Measurements from ENCODE around the gene ARV1. TPM values are rescaled to one million over a fixed set of nuclear protein-coding genes. Genes with fewer than 3 reads are reported as not detected.
A peak's percentile ranks its signal among the peaks of the same experiment; 100 is the strongest.

Gene ARV1
- total RNA-seq, 4 donors from 2014 or later = 24.1 to 36.4 (median 29.4) TPM

GRCh38 chr1:230975636-230976035 lies 3.3 kb upstream of the ARV1 start:
- no peak for DNase-seq (ENCODE audit: low spot score in 2 of 2)
- H3K27ac ChIP-seq = no peak overlapping the region
- no peaks in the 10 kb centered on the region for H3K9me3 ChIP-seq
- H3K27me3 ChIP-seq = no peaks in the 10 kb centered on the region
- TF ChIP-seq POLR2A (IDR thresholded peaks at IDR 0.05) = no peak
- no peak for TF ChIP-seq POLR2AphosphoS5 (IDR thresholded peaks at IDR 0.05)
- peaks cover 5% of the 10 kb centered on the region for H3K36me3 ChIP-seq
- H3K4me1 ChIP-seq = peaks cover 20% of the 10 kb centered on the region
- 63% methylated on average over 3 of the region's 3 CpGs for WGBS
- H3K4me3 ChIP-seq = no peak overlapping the region

GRCh38 chr1:230976360-230976759 lies 2.5 kb upstream of the ARV1 start:
- DNase-seq (ENCODE audit: low spot score in 2 of 2) = no peak
- Histone ChIP-seq H3K4me1 (peaks cover 20% of the 10 kb centered on the region), H3K9me3 (no peaks in the 10 kb centered on the region), H3K27me3 (no peaks in the 10 kb centered on the region), H3K4me3 (no peak overlapping the region), H3K27ac (no peak overlapping the region), H3K36me3 (peaks cover 5% of the 10 kb centered on the region)
- no peak for TF ChIP-seq POLR2AphosphoS5 (IDR thresholded peaks at IDR 0.05)
- TF ChIP-seq EP300 (IDR thresholded peaks at IDR 0.05) = no peak
- TF ChIP-seq, protein P1, sequence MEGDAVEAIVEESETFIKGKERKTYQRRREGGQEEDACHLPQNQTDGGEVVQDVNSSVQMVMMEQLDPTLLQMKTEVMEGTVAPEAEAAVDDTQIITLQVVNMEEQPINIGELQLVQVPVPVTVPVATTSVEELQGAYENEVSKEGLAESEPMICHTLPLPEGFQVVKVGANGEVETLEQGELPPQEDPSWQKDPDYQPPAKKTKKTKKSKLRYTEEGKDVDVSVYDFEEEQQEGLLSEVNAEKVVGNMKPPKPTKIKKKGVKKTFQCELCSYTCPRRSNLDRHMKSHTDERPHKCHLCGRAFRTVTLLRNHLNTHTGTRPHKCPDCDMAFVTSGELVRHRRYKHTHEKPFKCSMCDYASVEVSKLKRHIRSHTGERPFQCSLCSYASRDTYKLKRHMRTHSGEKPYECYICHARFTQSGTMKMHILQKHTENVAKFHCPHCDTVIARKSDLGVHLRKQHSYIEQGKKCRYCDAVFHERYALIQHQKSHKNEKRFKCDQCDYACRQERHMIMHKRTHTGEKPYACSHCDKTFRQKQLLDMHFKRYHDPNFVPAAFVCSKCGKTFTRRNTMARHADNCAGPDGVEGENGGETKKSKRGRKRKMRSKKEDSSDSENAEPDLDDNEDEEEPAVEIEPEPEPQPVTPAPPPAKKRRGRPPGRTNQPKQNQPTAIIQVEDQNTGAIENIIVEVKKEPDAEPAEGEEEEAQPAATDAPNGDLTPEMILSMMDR (IDR thresholded peaks at IDR 0.05) = no peak
- TF ChIP-seq POLR2A (IDR thresholded peaks at IDR 0.05) = no peak
- 91% methylated on average over 4 of the region's 4 CpGs for WGBS

DNA sequence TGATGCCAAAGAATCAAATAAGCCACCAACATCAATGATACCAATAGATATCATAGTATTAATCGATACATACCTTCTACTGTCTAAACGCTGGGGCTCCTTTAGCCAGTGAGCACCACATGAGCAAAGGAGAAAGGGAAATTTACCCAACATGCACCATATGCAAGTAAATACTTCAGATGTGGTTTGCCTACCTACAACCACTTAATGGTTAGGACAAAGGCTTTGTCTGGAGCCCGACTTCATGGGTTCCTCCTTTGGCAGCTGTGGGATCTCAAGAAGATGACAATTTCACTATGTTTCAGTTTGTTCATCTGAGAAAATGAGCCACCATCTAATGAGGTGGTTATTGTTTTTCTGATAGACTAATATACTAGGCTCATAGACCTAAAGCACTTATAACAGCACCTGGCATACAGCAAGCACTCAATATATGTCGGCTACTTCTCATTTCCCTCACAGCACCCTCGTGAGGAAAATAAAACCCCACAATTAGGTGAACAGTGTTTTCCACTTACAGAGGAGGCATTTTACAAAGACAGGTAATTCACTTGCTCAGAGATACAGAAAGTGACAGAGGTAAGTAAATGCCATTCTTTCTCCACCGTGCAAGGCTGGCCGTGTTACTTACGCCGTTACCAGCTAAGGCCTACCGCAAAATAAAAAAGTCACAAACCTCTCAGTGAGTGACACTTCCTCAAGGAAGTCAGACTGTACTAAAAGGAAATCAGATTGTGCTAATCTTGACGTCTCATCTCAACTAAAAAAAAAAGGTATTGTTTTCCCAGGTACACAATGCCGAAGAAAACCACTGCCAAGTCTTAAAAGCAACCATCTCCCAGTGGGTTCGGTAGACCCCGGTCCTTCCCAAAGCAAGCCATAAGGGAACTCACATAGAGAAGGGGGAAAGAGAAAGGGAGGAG lies 1.8 kb upstream of the ARV1 start:
- Histone ChIP-seq H3K27ac (no peak overlapping the region), H3K4me3 (peak overlapping the region; percentile 68), H3K9me3 (no peaks in the 10 kb centered on the region), H3K4me1 (peaks cover 20% of the 10 kb centered on the region), H3K27me3 (no peaks in the 10 kb centered on the region), H3K36me3 (peaks cover 6% of the 10 kb centered on the region)
- WGBS = 64% methylated on average over 14 of the region's 14 CpGs
- no peak for TF ChIP-seq POLR2A (IDR thresholded peaks at IDR 0.05)
- TF ChIP-seq POLR2AphosphoS5 (IDR thresholded peaks at IDR 0.05) = no peak
- TF ChIP-seq, protein P1 (IDR thresholded peaks at IDR 0.05) = no peak
- no peak for TF ChIP-seq EP300 (IDR thresholded peaks at IDR 0.05)
- DNase-seq (ENCODE audit: low spot score in 2 of 2) = no peak

DNA sequence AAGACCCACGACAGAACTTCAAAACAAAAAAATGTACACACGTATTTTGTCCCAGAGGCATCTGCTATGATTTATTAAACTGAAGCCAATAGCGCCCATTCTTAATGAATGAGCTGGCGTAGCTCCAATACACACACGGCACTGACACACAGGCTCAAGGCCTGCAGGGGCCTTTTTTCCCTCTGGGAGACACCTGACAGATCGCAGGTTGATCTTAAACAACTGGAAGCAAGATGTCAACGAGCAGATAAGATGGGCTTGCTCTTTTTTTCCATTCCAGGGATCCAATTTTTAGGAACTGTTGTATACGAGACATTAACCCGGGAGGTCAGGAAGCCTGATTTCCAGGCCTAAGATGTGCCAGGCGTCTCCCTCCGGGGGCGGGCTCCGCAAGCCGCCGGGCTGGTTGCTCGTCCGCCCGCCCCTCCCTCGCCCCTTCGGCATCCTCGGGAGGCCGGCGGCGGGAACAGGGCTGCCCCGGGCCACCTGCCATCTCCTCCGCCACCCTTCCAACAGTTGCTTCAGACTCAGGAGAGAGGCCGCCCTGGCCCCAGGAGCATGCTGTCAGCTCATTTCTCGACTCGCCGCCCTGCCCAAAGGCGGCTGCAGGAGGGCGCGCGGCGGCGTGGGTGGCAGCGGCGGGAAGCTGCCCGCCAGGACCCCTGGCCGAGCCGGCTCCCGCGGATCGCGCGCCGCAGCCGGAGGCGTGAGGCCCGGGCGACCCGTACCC lies 968 bp upstream of the ARV1 start:
- Histone ChIP-seq H3K36me3 (peaks cover 10% of the 10 kb centered on the region), H3K4me3 (peak overlapping the region; percentile 68), H3K9me3 (no peaks in the 10 kb centered on the region), H3K27ac (peak overlapping the region; percentile 61), H3K4me1 (peaks cover 20% of the 10 kb centered on the region), H3K27me3 (no peaks in the 10 kb centered on the region)
- WGBS = 2% methylated on average over 26 of the region's 52 CpGs
- peak in 1 of 2 donors; percentile 62 for DNase-seq (ENCODE audit: low spot score in 2 of 2)
- TF ChIP-seq, protein P1 (IDR thresholded peaks at IDR 0.05) = no peak
- no peak for TF ChIP-seq EP300 (IDR thresholded peaks at IDR 0.05)
- no peak for TF ChIP-seq POLR2A (IDR thresholded peaks at IDR 0.05)
- TF ChIP-seq POLR2AphosphoS5 (IDR thresholded peaks at IDR 0.05) = no peak

- WGBS = 8% methylated on average over 12 of the region's 12 CpGs
- H3K9me3 ChIP-seq = no peaks in the 10 kb centered on the region
- H3K27me3 ChIP-seq = no peaks in the 10 kb centered on the region
Measured at GRCh38 chr1:230979389-230979716, 459 bp downstream of the ARV1 start.

More at GRCh38 chr1:230979389-230979716, 459 bp downstream of the ARV1 start:
- Histone ChIP-seq H3K4me1 (peaks cover 20% of the 10 kb centered on the region), H3K27ac (no peak overlapping the region), H3K36me3 (peaks cover 10% of the 10 kb centered on the region), H3K4me3 (peak overlapping the region; percentile 68)
- DNase-seq (ENCODE audit: low spot score in 2 of 2) = no peak
- TF ChIP-seq POLR2A (IDR thresholded peaks at IDR 0.05) (no peak), EP300 (IDR thresholded peaks at IDR 0.05) (no peak), POLR2AphosphoS5 (IDR thresholded peaks at IDR 0.05) (no peak)
- TF ChIP-seq, protein P1 (IDR thresholded peaks at IDR 0.05) = no peak

Data from suprapubic skin (tissue), 4 donors.